K562 (cell line): ENCODE data around the gene DNAJC6. TPM values are rescaled to one million over a fixed set of nuclear protein-coding genes. Genes with fewer than 3 reads are reported as not detected.

Experiments
- DPF2 ChIP-seq: fragments of 450-650 bp; IDR thresholded peaks from 2 replicates; pipeline ENCODE4 v1.6.1; 2016
- FUS ChIP-seq: fragments of 200-400 bp; formaldehyde crosslinking; optimal IDR thresholded peaks from 2 replicates; pipeline ENCODE3; 2017; ENCODE audit warnings: low read depth, low read length
- HNRNPL ChIP-seq: fragments of 200-400 bp; formaldehyde crosslinking; IDR thresholded peaks from 2 replicates; pipeline ENCODE4 v1.6.1; 2017; ENCODE audit warnings: low read depth, mild to moderate bottlenecking, low read length
- JUN ChIP-seq, 2 experiments: sonication (generic) in 1 of 2; formaldehyde crosslinking in 1 of 2; IDR thresholded peaks; 2 replicates each; pipeline versions ENCODE4 v1.6.1 to v1.8.0; 2012 to 2022; ENCODE audit warnings: borderline replicate concordance in 2 of 2, mild to moderate bottlenecking in 2 of 2, improper control_type of control experiment in 1 of 2, low read depth in 1 of 2, low read length in 1 of 2, missing genetic modification reagents in 1 of 2
- NFIC ChIP-seq: fragments of 450-650 bp; IDR thresholded peaks from 2 replicates; pipeline ENCODE4 v1.6.1; 2017; ENCODE audit warnings: mild to moderate bottlenecking, inconsistent platforms
- NR2C1 ChIP-seq, 2 experiments: fragments of 450-650 bp; IDR thresholded peaks; 2 replicates each; pipeline ENCODE4 v1.6.1; 2017; ENCODE audit warnings: mild to moderate bottlenecking in 2 of 2, antibody characterized with exemption in 1 of 2, inconsistent platforms in 1 of 2, missing compliant biosample characterization in 1 of 2, missing genetic modification characterization in 1 of 2
- SAFB2 ChIP-seq: fragments of 200-400 bp; formaldehyde crosslinking; IDR thresholded peaks from 2 replicates; pipeline ENCODE4 v1.6.1; 2018; ENCODE audit warnings: borderline replicate concordance, low read length, low read depth, moderate library complexity; ENCODE audit not compliant: severe bottlenecking
- SRSF3 ChIP-seq: fragments of 200-400 bp; formaldehyde crosslinking; IDR thresholded peaks from 2 replicates; pipeline ENCODE4 v1.6.1; 2016; ENCODE audit warnings: mild to moderate bottlenecking, low read length, moderate library complexity; ENCODE audit not compliant: insufficient read depth
- polyA plus RNA-seq, 8 experiments: library from polyadenylated mRNA; depleted of rRNA in 4 of 8; stranded (reverse) in 5 of 8; unstranded in 3 of 8; fragments of >200 nt; fragmentation: Nextera tagmentation in 2 of 8; fragmentation: Illumina TruSeq in 1 of 8; extraction: Ambion mirVana in 2 of 8; extraction: Trizol in 1 of 8; gene quantifications; 2 replicates each; pipeline versions ENCODE4 v1.2.1 to v1.2.3, GENCODE V29; 2011 to 2014; ENCODE audit warnings: inconsistent platforms in 1 of 8, missing spikeins in 1 of 8
- total RNA-seq, 7 experiments: library from RNA; depleted of rRNA in 6 of 7; stranded (reverse); fragments of >200 nt in 6 of 7; fragmentation: Illumina TruSeq in 2 of 7; extraction: Trizol in 2 of 7; gene quantifications; 2 replicates each; pipeline versions ENCODE4 v1.2.1 to v1.2.3, GENCODE V29; 2011 to 2021; ENCODE audit warnings: low replicate concordance in 1 of 7
- TF ChIP-seq, protein P1 (sequence below), 2 experiments: fragments of 450-650 bp; formaldehyde crosslinking in 1 of 2; IDR thresholded peaks; 2 replicates each; pipeline versions ENCODE4 v1.4.0 to v1.6.1; 2014 to 2020; ENCODE audit warnings: mild to moderate bottlenecking in 2 of 2, borderline replicate concordance in 1 of 2, low read depth in 1 of 2
- TF ChIP-seq, protein P2 (sequence below): fragments of 450-650 bp; IDR thresholded peaks from 2 replicates; pipeline ENCODE4 v1.6.1; 2018; ENCODE audit not compliant: partially characterized antibody
- TF ChIP-seq, protein P3 (sequence below): fragments of 450-650 bp; IDR thresholded peaks from one replicate; pipeline ENCODE4 v1.6.1; 2018; ENCODE audit warnings: mild to moderate bottlenecking, moderate library complexity; ENCODE audit not compliant: partially characterized antibody

The DNAJC6 gene
- total and polyA plus RNA-seq, 9 of the 15 experiments (the other 6 are each of a cell fraction or from before 2014, with no cell fraction given) = 6.7 to 78.7 (median 28.0) TPM

GRCh38 chr1:65339866-65340468 lies 30.6 kb downstream of the DNAJC6 start (continued):
- TF ChIP-seq FUS = no peak
- TF ChIP-seq DPF2 = 0 out of 2 replicates have a peak, but pooled peaks have one; percentile 14
- TF ChIP-seq, protein P1, sequence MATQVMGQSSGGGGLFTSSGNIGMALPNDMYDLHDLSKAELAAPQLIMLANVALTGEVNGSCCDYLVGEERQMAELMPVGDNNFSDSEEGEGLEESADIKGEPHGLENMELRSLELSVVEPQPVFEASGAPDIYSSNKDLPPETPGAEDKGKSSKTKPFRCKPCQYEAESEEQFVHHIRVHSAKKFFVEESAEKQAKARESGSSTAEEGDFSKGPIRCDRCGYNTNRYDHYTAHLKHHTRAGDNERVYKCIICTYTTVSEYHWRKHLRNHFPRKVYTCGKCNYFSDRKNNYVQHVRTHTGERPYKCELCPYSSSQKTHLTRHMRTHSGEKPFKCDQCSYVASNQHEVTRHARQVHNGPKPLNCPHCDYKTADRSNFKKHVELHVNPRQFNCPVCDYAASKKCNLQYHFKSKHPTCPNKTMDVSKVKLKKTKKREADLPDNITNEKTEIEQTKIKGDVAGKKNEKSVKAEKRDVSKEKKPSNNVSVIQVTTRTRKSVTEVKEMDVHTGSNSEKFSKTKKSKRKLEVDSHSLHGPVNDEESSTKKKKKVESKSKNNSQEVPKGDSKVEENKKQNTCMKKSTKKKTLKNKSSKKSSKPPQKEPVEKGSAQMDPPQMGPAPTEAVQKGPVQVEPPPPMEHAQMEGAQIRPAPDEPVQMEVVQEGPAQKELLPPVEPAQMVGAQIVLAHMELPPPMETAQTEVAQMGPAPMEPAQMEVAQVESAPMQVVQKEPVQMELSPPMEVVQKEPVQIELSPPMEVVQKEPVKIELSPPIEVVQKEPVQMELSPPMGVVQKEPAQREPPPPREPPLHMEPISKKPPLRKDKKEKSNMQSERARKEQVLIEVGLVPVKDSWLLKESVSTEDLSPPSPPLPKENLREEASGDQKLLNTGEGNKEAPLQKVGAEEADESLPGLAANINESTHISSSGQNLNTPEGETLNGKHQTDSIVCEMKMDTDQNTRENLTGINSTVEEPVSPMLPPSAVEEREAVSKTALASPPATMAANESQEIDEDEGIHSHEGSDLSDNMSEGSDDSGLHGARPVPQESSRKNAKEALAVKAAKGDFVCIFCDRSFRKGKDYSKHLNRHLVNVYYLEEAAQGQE (IDR thresholded peaks at IDR 0.05; ENCODE audit: borderline replicate concordance) = peak; percentile 96
- TF ChIP-seq, protein P1 (CRISPR knock-in tag; IDR thresholded peaks at IDR 0.05; ENCODE audit: low read depth) = 0 out of 2 replicates have a peak, but pooled peaks have one; percentile 56
- TF ChIP-seq HNRNPL = no peak
- no peak for TF ChIP-seq SRSF3
- TF ChIP-seq, protein P2, sequence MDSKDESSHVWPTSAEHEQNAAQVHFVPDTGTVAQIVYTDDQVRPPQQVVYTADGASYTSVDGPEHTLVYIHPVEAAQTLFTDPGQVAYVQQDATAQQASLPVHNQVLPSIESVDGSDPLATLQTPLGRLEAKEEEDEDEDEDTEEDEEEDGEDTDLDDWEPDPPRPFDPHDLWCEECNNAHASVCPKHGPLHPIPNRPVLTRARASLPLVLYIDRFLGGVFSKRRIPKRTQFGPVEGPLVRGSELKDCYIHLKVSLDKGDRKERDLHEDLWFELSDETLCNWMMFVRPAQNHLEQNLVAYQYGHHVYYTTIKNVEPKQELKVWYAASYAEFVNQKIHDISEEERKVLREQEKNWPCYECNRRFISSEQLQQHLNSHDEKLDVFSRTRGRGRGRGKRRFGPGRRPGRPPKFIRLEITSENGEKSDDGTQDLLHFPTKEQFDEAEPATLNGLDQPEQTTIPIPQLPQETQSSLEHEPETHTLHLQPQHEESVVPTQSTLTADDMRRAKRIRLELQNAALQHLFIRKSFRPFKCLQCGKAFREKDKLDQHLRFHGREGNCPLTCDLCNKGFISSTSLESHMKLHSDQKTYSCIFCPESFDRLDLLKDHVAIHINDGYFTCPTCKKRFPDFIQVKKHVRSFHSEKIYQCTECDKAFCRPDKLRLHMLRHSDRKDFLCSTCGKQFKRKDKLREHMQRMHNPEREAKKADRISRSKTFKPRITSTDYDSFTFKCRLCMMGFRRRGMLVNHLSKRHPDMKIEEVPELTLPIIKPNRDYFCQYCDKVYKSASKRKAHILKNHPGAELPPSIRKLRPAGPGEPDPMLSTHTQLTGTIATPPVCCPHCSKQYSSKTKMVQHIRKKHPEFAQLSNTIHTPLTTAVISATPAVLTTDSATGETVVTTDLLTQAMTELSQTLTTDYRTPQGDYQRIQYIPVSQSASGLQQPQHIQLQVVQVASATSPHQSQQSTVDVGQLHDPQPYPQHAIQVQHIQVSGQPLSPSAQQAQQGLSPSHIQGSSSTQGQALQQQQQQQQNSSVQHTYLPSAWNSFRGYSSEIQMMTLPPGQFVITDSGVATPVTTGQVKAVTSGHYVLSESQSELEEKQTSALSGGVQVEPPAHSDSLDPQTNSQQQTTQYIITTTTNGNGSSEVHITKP = no peak
- TF ChIP-seq, protein P3, sequence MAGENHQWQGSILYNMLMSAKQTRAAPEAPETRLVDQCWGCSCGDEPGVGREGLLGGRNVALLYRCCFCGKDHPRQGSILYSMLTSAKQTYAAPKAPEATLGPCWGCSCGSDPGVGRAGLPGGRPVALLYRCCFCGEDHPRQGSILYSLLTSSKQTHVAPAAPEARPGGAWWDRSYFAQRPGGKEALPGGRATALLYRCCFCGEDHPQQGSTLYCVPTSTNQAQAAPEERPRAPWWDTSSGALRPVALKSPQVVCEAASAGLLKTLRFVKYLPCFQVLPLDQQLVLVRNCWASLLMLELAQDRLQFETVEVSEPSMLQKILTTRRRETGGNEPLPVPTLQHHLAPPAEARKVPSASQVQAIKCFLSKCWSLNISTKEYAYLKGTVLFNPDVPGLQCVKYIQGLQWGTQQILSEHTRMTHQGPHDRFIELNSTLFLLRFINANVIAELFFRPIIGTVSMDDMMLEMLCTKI = no peak
- TF ChIP-seq SAFB2 = no peak
- peak; percentile 72 for TF ChIP-seq NR2C1 (IDR thresholded peaks at IDR 0.05)
- TF ChIP-seq NR2C1 (tag; IDR thresholded peaks at IDR 0.05) = peak; percentile 73; the same call in 1 of the 2 replicates
- TF ChIP-seq NFIC = no peak
- TF ChIP-seq JUN (IDR thresholded peaks at IDR 0.05; ENCODE audit: borderline replicate concordance, low read depth, low read length) = no peak
- no peak for TF ChIP-seq JUN (CRISPR knock-in tag; IDR thresholded peaks at IDR 0.05; ENCODE audit: borderline replicate concordance)
